ENCODE data around the gene POTEI. TPM values are rescaled to one million over a fixed set of nuclear protein-coding genes. Genes with fewer than 3 reads are reported as not detected.
"Not testable (repeated sequence)": the region's sequence is repeated elsewhere in the genome, so short reads cannot be mapped to it uniquely, and the experiment has no call there.

POTEI gene
- total and polyA plus RNA-seq, 2 donors, result 0.14 TPM

DNA sequence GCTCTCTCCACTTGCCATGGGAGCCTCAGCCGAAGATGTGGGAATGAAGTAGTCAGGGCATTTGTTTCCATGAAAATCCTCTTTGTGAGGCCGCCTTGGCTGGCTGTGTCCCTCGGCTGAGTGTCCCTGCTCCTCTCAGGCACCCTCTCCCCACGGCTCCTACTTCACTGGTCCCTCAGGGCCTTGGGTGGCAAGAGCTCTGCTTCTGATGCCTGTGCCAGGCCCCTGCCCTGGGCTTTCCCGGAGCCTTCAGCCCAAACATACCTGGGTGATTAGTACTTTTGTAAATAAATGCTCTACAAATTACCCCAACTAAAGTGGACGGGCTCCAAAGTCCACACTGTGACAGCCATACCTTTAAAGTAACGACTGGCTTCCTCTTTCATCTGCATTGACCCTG lies 27.5 kb upstream of the POTEI start:
- H3K4me1 ChIP-seq (ENCODE audit: control insufficient read depth in 2 of 2, insufficient read depth in 2 of 2, low read length in 2 of 2); DNase-seq (ENCODE audit: low read depth in 6 of 9, low spot score in 9 of 9); H3K4me3 ChIP-seq (ENCODE audit: low read length in 2 of 2); H3K27ac ChIP-seq (ENCODE audit: low read depth in 1 of 2, low read length in 1 of 2); H3K9me3 ChIP-seq (ENCODE audit: control insufficient read depth in 2 of 2, insufficient read depth in 1 of 2, low read length in 1 of 2); H3K36me3 ChIP-seq (ENCODE audit: control insufficient read depth in 2 of 2, insufficient read depth in 2 of 2, low read length in 1 of 2); H3K27me3 ChIP-seq (ENCODE audit: control insufficient read depth in 2 of 2, insufficient read depth in 1 of 2, low read length in 1 of 2): not testable (repeated sequence)
- no CpG with 5 or more reads among the region's 7 CpGs for WGBS

DNA sequence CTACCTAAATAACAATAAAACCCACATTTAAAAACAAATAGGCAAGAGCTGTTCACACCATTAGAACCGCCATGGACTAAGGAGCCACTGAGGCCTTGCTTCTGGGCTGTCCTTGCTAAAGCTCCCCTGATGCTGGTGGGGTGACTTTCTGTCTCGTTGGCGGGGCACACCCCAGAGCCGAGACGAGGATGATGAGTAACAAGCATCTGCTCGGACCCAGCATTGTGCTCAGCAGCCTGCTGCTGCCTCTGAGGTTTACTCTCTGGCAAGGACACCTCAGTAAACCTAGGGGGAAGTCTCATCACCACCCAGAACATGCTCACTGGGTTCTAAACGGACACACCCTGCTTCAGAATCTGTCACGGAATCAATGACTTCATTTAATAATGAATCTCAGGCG lies 22.5 kb upstream of the POTEI start:
- not testable (repeated sequence) for H3K4me3 ChIP-seq (ENCODE audit: low read length in 2 of 2); H3K27ac ChIP-seq (ENCODE audit: low read depth in 1 of 2, low read length in 1 of 2); H3K27me3 ChIP-seq (ENCODE audit: control insufficient read depth in 2 of 2, insufficient read depth in 1 of 2, low read length in 1 of 2); H3K36me3 ChIP-seq (ENCODE audit: control insufficient read depth in 2 of 2, insufficient read depth in 2 of 2, low read length in 1 of 2); H3K4me1 ChIP-seq (ENCODE audit: control insufficient read depth in 2 of 2, insufficient read depth in 2 of 2, low read length in 2 of 2); H3K9me3 ChIP-seq (ENCODE audit: control insufficient read depth in 2 of 2, insufficient read depth in 1 of 2, low read length in 1 of 2); DNase-seq (ENCODE audit: low read depth in 6 of 9, low spot score in 9 of 9)
- WGBS, result no CpG with 5 or more reads among the region's 9 CpGs

GRCh38 chr2:130531225-130531624 lies 22.1 kb upstream of the POTEI start:
- WGBS, result no CpG with 5 or more reads among the region's 5 CpGs
- not testable (repeated sequence) for H3K4me3 ChIP-seq (ENCODE audit: low read length in 2 of 2)

GRCh38 chr2:130530212-130530611 lies 21.1 kb upstream of the POTEI start:
- H3K4me1 ChIP-seq (ENCODE audit: control insufficient read depth in 2 of 2, insufficient read depth in 2 of 2, low read length in 2 of 2); H3K27me3 ChIP-seq (ENCODE audit: control insufficient read depth in 2 of 2, insufficient read depth in 1 of 2, low read length in 1 of 2); H3K27ac ChIP-seq (ENCODE audit: low read depth in 1 of 2, low read length in 1 of 2); H3K4me3 ChIP-seq (ENCODE audit: low read length in 2 of 2); H3K36me3 ChIP-seq (ENCODE audit: control insufficient read depth in 2 of 2, insufficient read depth in 2 of 2, low read length in 1 of 2); DNase-seq (ENCODE audit: low read depth in 6 of 9, low spot score in 9 of 9); H3K9me3 ChIP-seq (ENCODE audit: control insufficient read depth in 2 of 2, insufficient read depth in 1 of 2, low read length in 1 of 2): not testable (repeated sequence)
- WGBS, result no CpG with 5 or more reads among the region's 4 CpGs

More at GRCh38 chr2:130531225-130531624, 22.1 kb upstream of the POTEI start:
- H3K9me3 ChIP-seq (ENCODE audit: control insufficient read depth in 2 of 2, insufficient read depth in 1 of 2, low read length in 1 of 2); H3K36me3 ChIP-seq (ENCODE audit: control insufficient read depth in 2 of 2, insufficient read depth in 2 of 2, low read length in 1 of 2); H3K27ac ChIP-seq (ENCODE audit: low read depth in 1 of 2, low read length in 1 of 2); DNase-seq (ENCODE audit: low read depth in 6 of 9, low spot score in 9 of 9); H3K27me3 ChIP-seq (ENCODE audit: control insufficient read depth in 2 of 2, insufficient read depth in 1 of 2, low read length in 1 of 2); H3K4me1 ChIP-seq (ENCODE audit: control insufficient read depth in 2 of 2, insufficient read depth in 2 of 2, low read length in 2 of 2): not testable (repeated sequence)

GRCh38 chr2:130529545-130529944 lies 20.4 kb upstream of the POTEI start:
- not testable (repeated sequence) for H3K4me3 ChIP-seq (ENCODE audit: low read length in 2 of 2); H3K9me3 ChIP-seq (ENCODE audit: control insufficient read depth in 2 of 2, insufficient read depth in 1 of 2, low read length in 1 of 2); DNase-seq (ENCODE audit: low read depth in 6 of 9, low spot score in 9 of 9); H3K27ac ChIP-seq (ENCODE audit: low read depth in 1 of 2, low read length in 1 of 2); H3K36me3 ChIP-seq (ENCODE audit: control insufficient read depth in 2 of 2, insufficient read depth in 2 of 2, low read length in 1 of 2); H3K4me1 ChIP-seq (ENCODE audit: control insufficient read depth in 2 of 2, insufficient read depth in 2 of 2, low read length in 2 of 2); H3K27me3 ChIP-seq (ENCODE audit: control insufficient read depth in 2 of 2, insufficient read depth in 1 of 2, low read length in 1 of 2)
- no CpG with 5 or more reads among the region's 6 CpGs for WGBS

DNA sequence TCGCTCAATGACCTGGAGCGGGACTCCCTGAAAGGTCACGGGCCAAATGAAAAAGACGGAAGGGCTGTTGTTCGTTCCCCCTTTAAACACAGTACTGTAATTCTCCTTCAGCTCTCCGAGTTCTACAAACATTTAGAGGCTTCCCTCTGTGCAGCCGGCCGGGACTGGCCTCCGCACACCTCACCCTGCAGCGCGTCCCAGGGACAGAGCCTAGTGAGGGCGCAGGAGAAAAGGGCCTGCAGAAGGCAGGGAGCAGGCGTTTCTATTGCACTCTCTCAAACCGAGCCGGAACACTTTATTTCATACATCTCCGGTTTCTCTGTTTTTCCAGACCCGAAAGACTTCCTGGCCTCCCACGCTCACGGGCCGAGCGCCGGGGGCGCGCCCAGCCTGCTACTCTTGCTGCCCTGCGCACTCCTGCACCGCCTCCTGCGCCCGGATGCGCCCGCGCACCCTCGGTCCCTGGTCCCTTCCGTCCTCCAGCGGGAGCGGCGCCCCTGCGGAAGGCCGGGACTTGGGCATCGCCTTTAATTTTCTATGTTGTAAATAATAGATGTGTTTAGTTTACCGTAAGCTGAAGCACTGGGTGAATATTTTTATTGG lies 18.3 kb upstream of the POTEI start:
- not testable (repeated sequence) for H3K27me3 ChIP-seq (ENCODE audit: control insufficient read depth in 2 of 2, insufficient read depth in 1 of 2, low read length in 1 of 2); DNase-seq (ENCODE audit: low read depth in 6 of 9, low spot score in 9 of 9); H3K9me3 ChIP-seq (ENCODE audit: control insufficient read depth in 2 of 2, insufficient read depth in 1 of 2, low read length in 1 of 2); H3K4me3 ChIP-seq (ENCODE audit: low read length in 2 of 2); H3K27ac ChIP-seq (ENCODE audit: low read depth in 1 of 2, low read length in 1 of 2); H3K4me1 ChIP-seq (ENCODE audit: control insufficient read depth in 2 of 2, insufficient read depth in 2 of 2, low read length in 2 of 2); H3K36me3 ChIP-seq (ENCODE audit: control insufficient read depth in 2 of 2, insufficient read depth in 2 of 2, low read length in 1 of 2)
- WGBS, result no CpG with 5 or more reads among the region's 40 CpGs

DNA sequence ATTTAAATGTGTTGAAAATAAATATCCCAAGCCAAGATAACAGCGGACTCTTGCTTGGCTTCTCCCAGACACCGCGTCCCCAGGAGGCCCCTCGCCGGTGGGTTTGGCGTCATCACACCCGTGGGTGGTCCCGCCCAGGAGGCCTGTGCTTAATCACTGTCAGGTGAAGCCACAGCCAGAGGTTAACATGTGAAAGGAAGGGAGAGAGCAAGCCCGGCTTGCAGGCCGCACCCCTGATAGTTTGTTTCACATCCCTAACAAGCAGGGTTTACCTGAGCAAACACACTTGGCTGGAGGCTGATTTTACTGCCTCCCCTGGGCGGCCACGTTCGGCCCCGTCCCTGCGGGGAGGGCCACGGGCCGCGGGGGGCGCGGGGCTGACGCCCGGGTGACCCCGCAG lies 13.3 kb upstream of the POTEI start:
- no CpG with 5 or more reads among the region's 23 CpGs for WGBS
- H3K4me3 ChIP-seq (ENCODE audit: low read length in 2 of 2); H3K4me1 ChIP-seq (ENCODE audit: control insufficient read depth in 2 of 2, insufficient read depth in 2 of 2, low read length in 2 of 2); H3K9me3 ChIP-seq (ENCODE audit: control insufficient read depth in 2 of 2, insufficient read depth in 1 of 2, low read length in 1 of 2); H3K36me3 ChIP-seq (ENCODE audit: control insufficient read depth in 2 of 2, insufficient read depth in 2 of 2, low read length in 1 of 2); H3K27ac ChIP-seq (ENCODE audit: low read depth in 1 of 2, low read length in 1 of 2); H3K27me3 ChIP-seq (ENCODE audit: control insufficient read depth in 2 of 2, insufficient read depth in 1 of 2, low read length in 1 of 2); DNase-seq (ENCODE audit: low read depth in 6 of 9, low spot score in 9 of 9): not testable (repeated sequence)

- not testable (repeated sequence) for H3K4me1 ChIP-seq (ENCODE audit: control insufficient read depth in 2 of 2, insufficient read depth in 2 of 2, low read length in 2 of 2); H3K9me3 ChIP-seq (ENCODE audit: control insufficient read depth in 2 of 2, insufficient read depth in 1 of 2, low read length in 1 of 2); H3K27ac ChIP-seq (ENCODE audit: low read depth in 1 of 2, low read length in 1 of 2); DNase-seq (ENCODE audit: low read depth in 6 of 9, low spot score in 9 of 9); H3K4me3 ChIP-seq (ENCODE audit: low read length in 2 of 2); H3K36me3 ChIP-seq (ENCODE audit: control insufficient read depth in 2 of 2, insufficient read depth in 2 of 2, low read length in 1 of 2); H3K27me3 ChIP-seq (ENCODE audit: control insufficient read depth in 2 of 2, insufficient read depth in 1 of 2, low read length in 1 of 2)
- no CpG with 5 or more reads among the region's 7 CpGs for WGBS
These were observed 11.9 kb upstream of the POTEI start, which contains the start of gene CFC1B for GRCh38 chr2:130520992-130521391. CFC1B (plus strand) TSS chr2:130521222; CDS start chr2:130521485, 263 bp downstream.

GRCh38 chr2:130518516-130519106 lies 9.5 kb upstream of the POTEI start:
- not testable (repeated sequence) for H3K27me3 ChIP-seq (ENCODE audit: control insufficient read depth in 2 of 2, insufficient read depth in 1 of 2, low read length in 1 of 2); H3K4me3 ChIP-seq (ENCODE audit: low read length in 2 of 2); H3K27ac ChIP-seq (ENCODE audit: low read depth in 1 of 2, low read length in 1 of 2); DNase-seq (ENCODE audit: low read depth in 6 of 9, low spot score in 9 of 9); H3K9me3 ChIP-seq (ENCODE audit: control insufficient read depth in 2 of 2, insufficient read depth in 1 of 2, low read length in 1 of 2); H3K4me1 ChIP-seq (ENCODE audit: control insufficient read depth in 2 of 2, insufficient read depth in 2 of 2, low read length in 2 of 2); H3K36me3 ChIP-seq (ENCODE audit: control insufficient read depth in 2 of 2, insufficient read depth in 2 of 2, low read length in 1 of 2)
- WGBS, result no CpG with 5 or more reads among the region's 12 CpGs

All from thymus (tissue), 11 donors.